H1 (cell line): Measurements from ENCODE around the gene MIP. TPM values are rescaled to one million over a fixed set of nuclear protein-coding genes. Genes with fewer than 3 reads are reported as not detected.
A peak's percentile ranks its signal among the peaks of the same experiment; 100 is the strongest.

Experiments
- ASH2L ChIP-seq: fragments of 200-600, 300-600 bp; sonication (generic); IDR thresholded peaks from one replicate; pipeline ENCODE4 v1.7.1; 2017; ENCODE audit warnings: low read length
- CTCF ChIP-seq, 3 experiments: IDR thresholded peaks; 1 replicate in 2 of 3; 2 replicates in 1 of 3; pipeline versions ENCODE4 v1.5.1 to v1.6.1; 2011; ENCODE audit warnings: low read length in 3 of 3, mild to moderate bottlenecking in 3 of 3, inconsistent platforms in 2 of 3, low read depth in 1 of 3, moderate library complexity in 1 of 3; ENCODE audit not compliant: insufficient read depth in 1 of 3; ENCODE audit errors: control extremely low read depth in 1 of 3
- E2F6 ChIP-seq: IDR thresholded peaks from 2 replicates; pipeline ENCODE4 v1.6.1; 2012; ENCODE audit warnings: inconsistent platforms
- EP300 ChIP-seq, 2 experiments: IDR thresholded peaks; 1 replicate in 1 of 2; 2 replicates in 1 of 2; pipeline ENCODE4 v1.6.1; 2011 to 2012; ENCODE audit warnings: low read depth in 2 of 2, low read length in 2 of 2, mild to moderate bottlenecking in 2 of 2, borderline replicate concordance in 1 of 2, inconsistent platforms in 1 of 2, moderate library complexity in 1 of 2
- EZH2 ChIP-seq: fragments of 200-600 bp; sonication (generic); IDR thresholded peaks from 2 replicates; pipeline ENCODE4 v1.7.1; 2012; ENCODE audit warnings: low read depth, mild to moderate bottlenecking, moderate library complexity, low read length, inconsistent platforms; ENCODE audit not compliant: severe bottlenecking
- GTF2F1 ChIP-seq: IDR thresholded peaks from 2 replicates; pipeline ENCODE4 v1.6.1; 2012; ENCODE audit warnings: low read depth, low read length, improper control_type of control experiment, borderline replicate concordance
- NRF1 ChIP-seq: IDR thresholded peaks from 2 replicates; pipeline ENCODE4 v1.6.1; 2011; ENCODE audit warnings: mild to moderate bottlenecking, low read depth, low read length, improper control_type of control experiment
- POLR2A ChIP-seq, 2 experiments: IDR thresholded peaks; 1 replicate in 1 of 2; 2 replicates in 1 of 2; pipeline ENCODE4 v1.6.1; 2011; ENCODE audit warnings: low read depth in 2 of 2, low read length in 2 of 2, mild to moderate bottlenecking in 2 of 2; ENCODE audit errors: control extremely low read depth in 1 of 2
- POLR2AphosphoS5 ChIP-seq: IDR thresholded peaks from 2 replicates; pipeline ENCODE4 v1.6.1; 2011; ENCODE audit warnings: low read depth, low read length
- POU5F1 ChIP-seq: IDR thresholded peaks from 2 replicates; pipeline ENCODE4 v1.6.1; 2011; ENCODE audit warnings: low read depth, mild to moderate bottlenecking, low read length, moderate library complexity
- SAP30 ChIP-seq: fragments of 300-600 bp; sonication (generic); IDR thresholded peaks from 2 replicates; pipeline ENCODE4 v1.7.1; 2012; ENCODE audit warnings: low read length, moderate library complexity, mild to moderate bottlenecking, inconsistent platforms; ENCODE audit not compliant: insufficient read depth, insufficient replicate concordance
- SP1 ChIP-seq: IDR thresholded peaks from 2 replicates; pipeline ENCODE4 v1.6.1; 2011; ENCODE audit warnings: low read depth, low read length
- SP2 ChIP-seq: IDR thresholded peaks from 2 replicates; pipeline ENCODE4 v1.6.1; 2012; ENCODE audit warnings: mild to moderate bottlenecking, low read length, inconsistent platforms
- SP4 ChIP-seq: IDR thresholded peaks from 2 replicates; pipeline ENCODE4 v1.6.1; 2012; ENCODE audit warnings: low read length, inconsistent platforms
- TAF1 ChIP-seq: IDR thresholded peaks from 2 replicates; pipeline ENCODE4 v1.6.1; 2011; ENCODE audit warnings: mild to moderate bottlenecking, low read depth, low read length
- TBP ChIP-seq: IDR thresholded peaks from 2 replicates; pipeline ENCODE4 v1.6.1; 2011; ENCODE audit warnings: low read depth, low read length, improper control_type of control experiment
- TCF12 ChIP-seq: IDR thresholded peaks from 2 replicates; pipeline ENCODE4 v1.6.1; 2011; ENCODE audit warnings: low read depth, mild to moderate bottlenecking, low read length
- polyA plus RNA-seq, 7 experiments: library from polyadenylated mRNA; depleted of rRNA in 3 of 7; stranded (reverse) in 5 of 7; unstranded in 2 of 7; fragments of >200 nt in 5 of 7; fragments of 200-250 nt in 2 of 7; gene quantifications; 1 replicate in 5 of 7; 2 replicates in 1 of 7; 4 replicates in 1 of 7; pipeline versions ENCODE4 v1.2.1 to v1.2.3, GENCODE V29; 2011 to 2013; ENCODE audit warnings: missing spikeins in 2 of 7, mixed read lengths in 2 of 7
- total RNA-seq: library from RNA; stranded (reverse); fragmentation: NEBNext Ultra II Directional; extraction: Animal tissue kit (Norgen Biotek cat#: 25700); gene quantifications from 2 replicates; pipeline ENCODE4 v1.2.1, GENCODE V29; 2021

MIP gene
- total and polyA plus RNA-seq, 2 of the 8 experiments (the other 6 are each of a cell fraction or from before 2014, with no cell fraction given), result 0.05 TPM; not detected in 1

- TF ChIP-seq POLR2A (IDR thresholded peaks at IDR 0.05; ENCODE audit: control extremely low read depth in 1 of 2, low read depth in 2 of 2, low read length in 2 of 2) (no peak), POU5F1 (no peak), ASH2L (no peak), EP300 (IDR thresholded peaks at IDR 0.05; ENCODE audit: borderline replicate concordance in 1 of 2, low read depth in 2 of 2, low read length in 2 of 2) (no peak), TAF1 (no peak), POLR2AphosphoS5 (no peak), SP4 (no peak), NRF1 (0 out of 2 replicates have a peak, but pooled peaks have one; percentile 10), TCF12 (no peak), E2F6 (peak; percentile 100), EZH2 (no peak), TBP (no peak; the same call in 1 of the 2 replicates), SAP30 (no peak), SP2 (peak; percentile 52), SP1 (peak; percentile 88), CTCF (IDR thresholded peaks at IDR 0.05; ENCODE audit: control extremely low read depth in 1 of 3, insufficient read depth in 1 of 3, low read depth in 1 of 3, low read length in 3 of 3) (no peak), GTF2F1 (no peak)
These were observed 33.8 kb upstream of the MIP start, which contains the start of gene GLS2 (continued) for GRCh38 chr12:56488041-56488955.
